Breast epithelium (tissue), 3 donors: ENCODE results near the gene MRTFB.

Source experiments
- POLR2A ChIP-seq: fragments of 450-650 bp; IDR thresholded peaks from one replicate; pipeline ENCODE4 v1.6.1; 2016; ENCODE audit warnings: antibody characterized with exemption, mild to moderate bottlenecking, moderate library complexity
- TF ChIP-seq, protein P1 (sequence below), 3 donors: fragments of 450-650 bp; IDR thresholded peaks; one replicate each; pipeline ENCODE4 v1.5.1; 2016 to 2017; ENCODE audit warnings: antibody characterized with exemption in 3 of 3, mild to moderate bottlenecking in 3 of 3, moderate library complexity in 3 of 3

DNA sequence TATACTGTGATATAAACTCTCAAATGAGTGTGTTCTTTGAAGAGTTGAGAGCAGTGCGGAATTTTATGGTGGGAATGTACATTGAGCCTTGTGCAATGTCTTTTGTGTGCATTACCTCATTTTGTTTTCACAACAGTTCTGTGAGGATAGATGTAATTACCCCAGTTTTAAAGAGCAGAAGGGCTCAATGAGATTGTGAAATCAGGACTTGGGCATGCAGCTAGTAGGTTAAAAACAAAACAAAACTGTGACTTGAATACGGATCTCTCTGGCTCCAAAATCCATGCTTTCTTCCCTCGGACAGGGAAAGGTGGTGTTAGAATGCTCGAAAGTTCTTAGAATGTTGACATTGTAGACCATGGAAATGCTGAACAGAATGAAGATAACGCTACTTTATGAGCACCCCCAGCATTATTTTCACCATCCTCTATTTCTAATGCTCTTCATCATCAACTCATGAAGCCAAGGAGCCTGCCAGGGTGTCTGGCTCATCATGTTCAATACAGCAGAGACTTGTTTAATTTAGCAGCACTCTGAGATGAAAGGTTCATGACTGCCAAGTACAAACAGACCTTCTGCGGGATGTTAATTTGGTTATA, 17.1 kb downstream of the MRTFB start:
- no peak for TF ChIP-seq POLR2A
- TF ChIP-seq, protein P1, sequence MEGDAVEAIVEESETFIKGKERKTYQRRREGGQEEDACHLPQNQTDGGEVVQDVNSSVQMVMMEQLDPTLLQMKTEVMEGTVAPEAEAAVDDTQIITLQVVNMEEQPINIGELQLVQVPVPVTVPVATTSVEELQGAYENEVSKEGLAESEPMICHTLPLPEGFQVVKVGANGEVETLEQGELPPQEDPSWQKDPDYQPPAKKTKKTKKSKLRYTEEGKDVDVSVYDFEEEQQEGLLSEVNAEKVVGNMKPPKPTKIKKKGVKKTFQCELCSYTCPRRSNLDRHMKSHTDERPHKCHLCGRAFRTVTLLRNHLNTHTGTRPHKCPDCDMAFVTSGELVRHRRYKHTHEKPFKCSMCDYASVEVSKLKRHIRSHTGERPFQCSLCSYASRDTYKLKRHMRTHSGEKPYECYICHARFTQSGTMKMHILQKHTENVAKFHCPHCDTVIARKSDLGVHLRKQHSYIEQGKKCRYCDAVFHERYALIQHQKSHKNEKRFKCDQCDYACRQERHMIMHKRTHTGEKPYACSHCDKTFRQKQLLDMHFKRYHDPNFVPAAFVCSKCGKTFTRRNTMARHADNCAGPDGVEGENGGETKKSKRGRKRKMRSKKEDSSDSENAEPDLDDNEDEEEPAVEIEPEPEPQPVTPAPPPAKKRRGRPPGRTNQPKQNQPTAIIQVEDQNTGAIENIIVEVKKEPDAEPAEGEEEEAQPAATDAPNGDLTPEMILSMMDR (IDR thresholded peaks at IDR 0.05) = no peak
